Measurements from ENCODE around the gene F7.

GRCh38 chr13:113122550-113123225 is 17.1 kb downstream of the F7 start, which contains the start of gene F10:
- TF ChIP-seq REST (IDR thresholded peaks at IDR 0.05; ENCODE audit: low read depth) (no peak), RAD21 (IDR thresholded peaks at IDR 0.05; ENCODE audit: low read depth) (no peak), EGR1 (IDR thresholded peaks at IDR 0.05) (no peak), MAX (IDR thresholded peaks at IDR 0.05) (no peak), FOXM1 (IDR thresholded peaks at IDR 0.05; ENCODE audit: borderline replicate concordance, low read depth) (no peak), TAF1 (IDR thresholded peaks at IDR 0.05; ENCODE audit: low read depth) (no peak), EP300 (IDR thresholded peaks at IDR 0.05; ENCODE audit: borderline replicate concordance) (no peak), ZBTB7A (IDR thresholded peaks at IDR 0.05; ENCODE audit: low read depth) (no peak), YY1 (IDR thresholded peaks at IDR 0.05; ENCODE audit: low read depth) (no peak)

Measured in Ishikawa (cell line).